ENCODE measurements around the gene SAMD4B.

DNA sequence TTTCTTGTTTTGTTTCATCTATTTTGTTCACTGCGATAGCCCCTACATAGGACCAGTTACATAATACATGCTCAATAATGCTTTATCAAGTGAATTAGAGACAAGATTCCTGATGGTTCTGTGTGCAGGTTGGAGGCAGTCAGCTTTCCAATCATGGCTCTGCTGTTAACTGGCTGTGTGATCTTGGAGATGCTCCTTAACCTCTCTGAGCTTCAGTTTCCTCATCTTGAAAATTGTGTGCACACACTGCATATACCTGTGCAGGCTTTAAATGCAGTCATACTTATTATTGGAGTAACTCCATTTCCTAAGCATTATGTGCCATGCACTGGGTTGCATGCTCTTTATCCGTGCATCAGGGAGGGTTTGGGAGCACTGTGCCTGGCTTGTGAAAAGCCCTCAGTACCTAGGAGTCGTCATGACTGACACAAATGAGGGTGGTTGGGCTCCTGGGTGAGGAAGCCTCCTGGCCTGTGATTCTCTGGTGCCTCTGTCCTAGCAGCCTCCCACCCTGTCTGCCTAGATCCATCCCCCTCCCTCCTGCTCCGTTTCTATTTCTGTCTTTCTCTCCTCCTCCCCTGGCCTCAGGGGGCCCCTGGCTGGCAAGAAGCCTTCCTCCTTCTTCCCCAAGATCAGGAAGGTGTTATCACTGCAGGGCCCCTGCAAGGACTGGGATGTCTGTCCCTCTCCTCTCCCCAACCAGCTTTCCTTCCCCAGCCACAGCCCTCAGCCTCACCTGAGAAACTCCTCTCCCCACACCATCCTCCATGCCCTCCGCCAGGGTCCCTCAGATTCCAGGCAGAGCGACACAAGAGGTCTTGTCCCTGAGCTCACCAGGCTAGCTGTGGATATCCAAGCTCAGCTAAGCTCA, 37.3 kb upstream of the SAMD4B start:
- TF ChIP-seq POLR2AphosphoS5 (IDR thresholded peaks at IDR 0.05) (no peak), POLR2A (IDR thresholded peaks at IDR 0.05) (no peak)
- TF ChIP-seq, protein P1, sequence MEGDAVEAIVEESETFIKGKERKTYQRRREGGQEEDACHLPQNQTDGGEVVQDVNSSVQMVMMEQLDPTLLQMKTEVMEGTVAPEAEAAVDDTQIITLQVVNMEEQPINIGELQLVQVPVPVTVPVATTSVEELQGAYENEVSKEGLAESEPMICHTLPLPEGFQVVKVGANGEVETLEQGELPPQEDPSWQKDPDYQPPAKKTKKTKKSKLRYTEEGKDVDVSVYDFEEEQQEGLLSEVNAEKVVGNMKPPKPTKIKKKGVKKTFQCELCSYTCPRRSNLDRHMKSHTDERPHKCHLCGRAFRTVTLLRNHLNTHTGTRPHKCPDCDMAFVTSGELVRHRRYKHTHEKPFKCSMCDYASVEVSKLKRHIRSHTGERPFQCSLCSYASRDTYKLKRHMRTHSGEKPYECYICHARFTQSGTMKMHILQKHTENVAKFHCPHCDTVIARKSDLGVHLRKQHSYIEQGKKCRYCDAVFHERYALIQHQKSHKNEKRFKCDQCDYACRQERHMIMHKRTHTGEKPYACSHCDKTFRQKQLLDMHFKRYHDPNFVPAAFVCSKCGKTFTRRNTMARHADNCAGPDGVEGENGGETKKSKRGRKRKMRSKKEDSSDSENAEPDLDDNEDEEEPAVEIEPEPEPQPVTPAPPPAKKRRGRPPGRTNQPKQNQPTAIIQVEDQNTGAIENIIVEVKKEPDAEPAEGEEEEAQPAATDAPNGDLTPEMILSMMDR (IDR thresholded peaks at IDR 0.05), result no peak
